ENCODE results near the gene KRTAP10-11. TPM values are rescaled to one million over a fixed set of nuclear protein-coding genes. Genes with fewer than 3 reads are reported as not detected.
A peak's percentile ranks its signal among the peaks of the same experiment; 100 is the strongest.
"Not testable (repeated sequence)": the region's sequence is repeated elsewhere in the genome, so short reads cannot be mapped to it uniquely, and the experiment has no call there.

Gene KRTAP10-11, protein sequence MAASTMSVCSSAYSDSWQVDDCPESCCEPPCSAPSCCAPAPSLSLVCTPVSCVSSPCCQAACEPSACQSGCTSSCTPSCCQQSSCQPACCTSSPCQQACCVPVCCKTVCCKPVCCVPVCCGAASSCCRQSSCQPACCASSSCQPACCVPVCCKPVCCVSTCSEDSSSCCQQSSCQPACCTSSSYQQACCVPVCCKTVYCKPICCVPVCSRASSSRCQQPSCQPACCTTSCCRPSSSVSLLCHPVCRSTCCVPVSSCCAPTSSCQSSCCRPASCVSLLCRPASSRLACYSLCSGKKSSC
- not detected for total RNA-seq

DNA sequence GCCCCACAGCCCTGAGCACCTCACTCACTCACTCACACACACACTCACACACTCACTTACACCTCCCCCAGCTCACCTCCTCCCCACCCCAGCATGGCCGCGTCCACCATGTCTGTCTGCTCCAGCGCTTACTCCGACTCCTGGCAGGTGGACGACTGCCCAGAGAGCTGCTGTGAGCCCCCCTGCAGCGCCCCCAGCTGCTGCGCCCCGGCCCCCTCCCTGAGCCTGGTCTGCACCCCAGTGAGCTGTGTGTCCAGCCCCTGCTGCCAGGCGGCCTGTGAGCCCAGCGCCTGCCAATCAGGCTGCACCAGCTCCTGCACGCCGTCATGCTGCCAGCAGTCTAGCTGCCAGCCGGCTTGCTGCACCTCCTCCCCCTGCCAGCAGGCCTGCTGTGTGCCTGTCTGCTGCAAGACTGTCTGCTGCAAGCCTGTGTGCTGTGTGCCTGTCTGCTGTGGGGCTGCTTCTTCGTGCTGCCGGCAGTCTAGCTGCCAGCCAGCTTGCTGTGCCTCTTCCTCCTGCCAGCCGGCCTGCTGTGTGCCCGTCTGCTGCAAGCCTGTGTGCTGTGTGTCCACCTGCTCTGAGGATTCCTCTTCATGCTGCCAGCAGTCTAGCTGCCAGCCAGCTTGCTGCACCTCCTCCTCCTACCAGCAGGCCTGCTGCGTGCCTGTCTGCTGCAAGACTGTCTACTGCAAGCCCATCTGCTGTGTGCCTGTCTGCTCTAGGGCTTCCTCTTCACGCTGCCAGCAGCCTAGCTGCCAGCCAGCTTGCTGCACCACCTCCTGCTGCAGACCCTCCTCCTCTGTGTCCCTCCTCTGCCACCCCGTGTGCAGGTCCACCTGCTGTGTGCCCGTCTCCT is at the start of gene KRTAP10-11:
Gene KRTAP10-11, plus strand, starts transcription at position 49 of the 856 bp plus-strand sequence. Its CDS starts 45 bp downstream, at position 94.
- not testable (repeated sequence) for H3K27ac Mint-ChIP-seq; H3K4me3 Mint-ChIP-seq; H3K27me3 Mint-ChIP-seq; ATAC-seq; H3K4me1 Mint-ChIP-seq (ENCODE audit: low read depth in 2 of 2)
- Mint-ChIP-seq H3K36me3 (peaks cover 16% of the 10 kb centered on the region), H3K9me3 (peaks cover 12% of the 10 kb centered on the region)
- peak; percentile 56 for DNase-seq (ENCODE audit: low spot score)

GRCh38 chr21:44598061-44598460 is 48.2 kb upstream of the KRTAP10-11 start:
- Mint-ChIP-seq H3K4me3 (no peak overlapping the region), H3K36me3 (no peaks in the 10 kb centered on the region), H3K9me3 (no peaks in the 10 kb centered on the region), H3K4me1 (ENCODE audit: low read depth in 2 of 2) (peaks cover 0 to 3% of the 10 kb centered on the region in 2 donors), H3K27ac (no peak overlapping the region), H3K27me3 (peaks cover 8 to 18% of the 10 kb centered on the region in 2 donors)
- ATAC-seq = no peak
- no peak for DNase-seq (ENCODE audit: low spot score)

- Mint-ChIP-seq H3K9me3 (no peaks in the 10 kb centered on the region), H3K27me3 (peaks cover 8 to 20% of the 10 kb centered on the region in 2 donors), H3K4me3 (no peak overlapping the region), H3K27ac (no peak overlapping the region), H3K36me3 (no peaks in the 10 kb centered on the region), H3K4me1 (ENCODE audit: low read depth in 2 of 2) (no peaks in the 10 kb centered on the region)
- ATAC-seq (no peak), DNase-seq (ENCODE audit: low spot score) (no peak)
Observed at GRCh38 chr21:44599264-44600029, 46.8 kb upstream of the KRTAP10-11 start.

DNA sequence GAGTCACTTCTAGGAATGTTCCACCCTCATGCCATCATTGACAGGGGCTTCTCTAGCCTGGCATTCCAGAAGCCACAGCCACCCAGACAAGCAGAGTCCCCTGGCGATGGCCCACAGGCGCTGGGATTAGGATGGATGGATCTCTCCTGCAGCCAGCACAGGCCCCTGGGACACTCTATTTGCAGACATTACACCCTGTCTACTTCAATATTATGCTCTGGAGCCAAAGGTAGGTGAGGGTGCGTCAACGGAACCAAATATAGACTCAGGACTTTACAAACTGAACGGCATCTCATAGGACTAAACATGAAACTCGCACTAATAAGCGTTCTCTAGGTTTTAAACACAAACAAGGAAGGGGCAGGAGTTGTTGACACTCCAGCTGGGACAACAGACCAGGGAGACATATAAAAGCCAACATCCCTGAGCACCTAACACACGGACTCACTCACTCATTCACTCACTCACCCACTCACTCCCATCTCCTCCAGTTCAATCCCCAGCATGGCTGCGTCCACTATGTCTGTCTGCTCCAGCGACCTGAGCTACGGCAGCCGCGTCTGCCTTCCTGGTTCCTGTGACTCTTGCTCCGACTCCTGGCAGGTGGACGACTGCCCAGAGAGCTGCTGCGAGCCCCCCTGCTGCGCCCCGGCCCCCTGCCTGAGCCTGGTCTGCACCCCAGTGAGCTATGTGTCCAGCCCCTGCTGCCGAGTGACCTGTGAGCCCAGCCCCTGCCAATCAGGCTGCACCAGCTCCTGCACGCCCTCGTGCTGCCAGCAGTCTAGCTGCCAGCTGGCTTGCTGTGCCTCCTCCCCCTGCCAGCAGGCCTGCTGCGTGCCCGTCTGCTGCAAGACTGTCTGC is 45.9 kb upstream of the KRTAP10-11 start, which contains the start of gene KRTAP10-7:
Gene KRTAP10-7, plus strand, starts transcription at position 480 of the 861 bp plus-strand sequence. Its CDS starts 25 bp downstream, at position 505.
- H3K9me3 Mint-ChIP-seq; H3K4me1 Mint-ChIP-seq (ENCODE audit: low read depth in 2 of 2); H3K4me3 Mint-ChIP-seq; H3K36me3 Mint-ChIP-seq; DNase-seq (ENCODE audit: low spot score); H3K27ac Mint-ChIP-seq; ATAC-seq: not testable (repeated sequence)
- peaks cover 16 to 20% of the 10 kb centered on the region in 2 donors for H3K27me3 Mint-ChIP-seq

- peaks cover 22% of the 10 kb centered on the region in 2 donors for H3K27me3 Mint-ChIP-seq
- not testable (repeated sequence) for H3K4me1 Mint-ChIP-seq (ENCODE audit: low read depth in 2 of 2); ATAC-seq; H3K36me3 Mint-ChIP-seq; H3K4me3 Mint-ChIP-seq; H3K27ac Mint-ChIP-seq; DNase-seq (ENCODE audit: low spot score); H3K9me3 Mint-ChIP-seq
Observed at GRCh38 chr21:44601091-44601490, 45.1 kb upstream of the KRTAP10-11 start.

- Mint-ChIP-seq H3K27me3 (peaks cover 22 to 25% of the 10 kb centered on the region in 2 donors), H3K36me3 (no peaks in the 10 kb centered on the region), H3K4me1 (ENCODE audit: low read depth in 2 of 2) (no peaks in the 10 kb centered on the region), H3K27ac (no peak overlapping the region), H3K4me3 (no peak overlapping the region), H3K9me3 (no peaks in the 10 kb centered on the region)
- ATAC-seq = no peak
- no peak for DNase-seq (ENCODE audit: low spot score)
Observed at GRCh38 chr21:44601596-44602462, 44.4 kb upstream of the KRTAP10-11 start.

GRCh38 chr21:44602463-44602850 is 43.8 kb upstream of the KRTAP10-11 start:
- H3K9me3 Mint-ChIP-seq = no peaks in the 10 kb centered on the region
- ATAC-seq = no peak
- no peak overlapping the region for H3K27ac Mint-ChIP-seq
- no peak overlapping the region for H3K4me3 Mint-ChIP-seq
- no peak for DNase-seq (ENCODE audit: low spot score)
- H3K27me3 Mint-ChIP-seq = peaks cover 23 to 25% of the 10 kb centered on the region in 2 donors
- H3K4me1 Mint-ChIP-seq (ENCODE audit: low read depth in 2 of 2) = no peaks in the 10 kb centered on the region
- no peaks in the 10 kb centered on the region for H3K36me3 Mint-ChIP-seq

DNA sequence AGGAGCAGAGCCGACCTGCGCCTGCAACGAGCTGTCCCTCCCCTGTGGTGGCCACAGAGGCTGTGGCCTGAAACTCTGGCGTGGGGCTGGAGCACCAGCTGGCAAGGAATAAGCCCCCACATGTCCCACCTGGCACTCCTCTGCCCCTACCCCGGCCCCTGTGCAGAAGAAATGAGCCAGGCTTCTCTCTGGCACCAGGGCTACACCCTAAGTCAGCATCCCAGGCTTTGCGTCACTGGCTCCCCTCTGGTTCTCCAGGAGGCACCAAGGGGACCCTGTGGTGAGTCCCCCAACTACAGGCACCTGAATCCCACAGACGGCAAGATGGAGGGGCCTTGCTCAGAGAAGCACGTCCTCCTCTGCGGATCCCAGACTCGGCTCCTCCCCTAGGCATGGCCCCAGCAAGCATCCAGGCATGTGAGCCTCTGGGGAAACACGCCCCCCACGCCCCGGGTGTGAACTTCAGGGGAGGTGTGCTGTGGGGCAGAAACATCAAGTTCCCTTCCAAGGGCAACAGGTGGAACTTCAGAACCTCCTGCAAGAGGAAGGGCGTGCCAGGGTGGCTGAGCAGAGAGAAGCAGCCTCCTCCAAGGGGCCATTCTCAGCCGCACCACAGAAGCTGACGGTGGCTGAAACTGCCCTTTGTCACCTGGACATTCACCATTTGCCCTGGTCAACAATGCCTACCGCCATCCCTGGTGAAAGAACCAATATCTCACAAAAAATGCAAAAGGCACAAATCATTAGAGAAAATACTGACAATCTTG is 42.9 kb upstream of the KRTAP10-11 start:
- no peak for DNase-seq (ENCODE audit: low spot score)
- ATAC-seq = no peak
- Mint-ChIP-seq H3K36me3 (no peaks in the 10 kb centered on the region), H3K4me1 (ENCODE audit: low read depth in 2 of 2) (no peaks in the 10 kb centered on the region), H3K4me3 (no peak overlapping the region), H3K27me3 (peaks cover 20 to 23% of the 10 kb centered on the region in 2 donors), H3K9me3 (no peaks in the 10 kb centered on the region), H3K27ac (no peak overlapping the region)

DNA sequence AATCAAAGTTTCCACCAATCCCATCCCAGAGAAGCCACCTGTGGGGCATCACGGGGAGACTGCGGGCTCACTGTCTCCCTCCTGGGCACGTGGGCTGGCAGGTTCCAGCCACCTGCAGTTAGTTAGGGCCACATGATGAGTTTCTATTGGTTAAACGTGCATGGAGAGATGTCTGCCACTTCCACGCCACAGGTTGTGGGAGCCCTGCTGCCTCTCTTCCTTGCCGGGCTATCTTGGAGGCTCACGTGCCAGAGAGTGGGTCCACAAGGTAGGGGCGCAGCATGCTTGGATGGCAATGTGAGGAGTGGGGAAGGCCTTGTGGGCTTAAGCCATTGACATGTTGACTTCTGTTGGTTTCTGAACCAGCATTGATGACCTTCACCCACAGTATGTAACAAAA is 42.3 kb upstream of the KRTAP10-11 start:
- Mint-ChIP-seq H3K4me3 (no peak overlapping the region), H3K9me3 (peaks cover 2% of the 10 kb centered on the region), H3K4me1 (ENCODE audit: low read depth in 2 of 2) (no peaks in the 10 kb centered on the region), H3K27ac (no peak overlapping the region), H3K36me3 (peaks cover 3% of the 10 kb centered on the region), H3K27me3 (peaks cover 18 to 20% of the 10 kb centered on the region in 2 donors)
- DNase-seq (ENCODE audit: low spot score) (no peak), ATAC-seq (no peak)

- Mint-ChIP-seq H3K9me3 (peaks cover 17% of the 10 kb centered on the region), H3K27me3 (peaks cover 18 to 22% of the 10 kb centered on the region in 2 donors)
Observed at GRCh38 chr21:44606495-44606894, 39.7 kb upstream of the KRTAP10-11 start.

DNA sequence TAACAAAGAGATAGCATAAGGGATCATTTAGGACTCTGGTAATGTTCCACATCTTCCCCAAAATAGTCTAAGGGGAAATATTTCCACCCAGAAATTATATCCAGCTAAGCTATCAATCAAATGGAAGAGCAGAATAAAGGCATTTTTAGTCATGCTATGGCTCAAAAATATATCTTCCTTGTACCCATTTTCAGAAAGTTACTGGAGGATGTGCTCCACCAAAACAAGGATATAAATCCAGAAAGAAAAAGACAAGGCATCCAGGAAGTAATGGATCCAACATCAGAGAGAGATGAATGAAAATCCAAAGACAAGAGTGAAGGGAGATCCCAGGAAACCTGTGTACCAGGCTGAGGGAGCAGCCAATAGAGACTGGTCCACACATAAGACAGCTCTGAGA is 37.0 kb upstream of the KRTAP10-11 start:
- Mint-ChIP-seq H3K27ac (no peak overlapping the region), H3K27me3 (peaks cover 18 to 21% of the 10 kb centered on the region in 2 donors), H3K4me3 (no peak overlapping the region), H3K4me1 (ENCODE audit: low read depth in 2 of 2) (peaks cover 0 to 4% of the 10 kb centered on the region in 2 donors), H3K36me3 (peaks cover 22% of the 10 kb centered on the region), H3K9me3 (peaks cover 17% of the 10 kb centered on the region)
- DNase-seq (ENCODE audit: low spot score) = no peak
- no peak for ATAC-seq

More at GRCh38 chr21:44606495-44606894, 39.7 kb upstream of the KRTAP10-11 start:
- DNase-seq (ENCODE audit: low spot score) (no peak), ATAC-seq (no peak)
- no peak overlapping the region for H3K27ac Mint-ChIP-seq
- H3K36me3 Mint-ChIP-seq = peaks cover 21% of the 10 kb centered on the region
- no peaks in the 10 kb centered on the region for H3K4me1 Mint-ChIP-seq (ENCODE audit: low read depth in 2 of 2)
- no peak overlapping the region for H3K4me3 Mint-ChIP-seq

All from natural killer cell treated with Interleukin-12 subunit alpha and Interleukin-12 subunit beta and Interleukin-15 and Interleukin-18, amount 100 ng/mL, for 72 hours (primary cell).